Measurements from ENCODE around the gene IFNGR2.

Gene IFNGR2

DNA sequence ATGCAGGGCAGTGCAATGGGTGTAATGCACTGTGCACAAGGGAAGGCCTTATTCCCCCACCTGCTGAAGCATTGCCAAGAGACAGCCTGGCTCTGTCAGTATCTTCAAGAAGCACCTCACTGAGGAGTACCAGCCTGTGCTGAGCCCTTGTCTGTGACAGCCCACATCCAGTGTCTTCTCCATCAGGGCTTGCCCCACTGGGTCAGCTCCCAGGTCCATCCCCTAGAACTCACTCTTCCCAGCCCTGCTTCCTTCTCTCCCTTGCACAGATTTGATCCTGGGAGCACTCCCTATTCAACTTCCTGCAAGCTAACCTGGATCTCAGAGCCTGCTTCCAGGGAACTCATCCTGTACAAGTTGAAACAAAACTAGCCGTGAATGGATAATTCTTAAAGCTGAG is 33.6 kb upstream of the IFNGR2 start:
- Histone ChIP-seq H3K36me3 (ENCODE audit: control insufficient read depth in 2 of 2, insufficient read depth in 1 of 2, low read length in 2 of 2) (no peaks in the 10 kb centered on the region), H3K9me3 (ENCODE audit: control insufficient read depth, insufficient read depth, low read depth, low read length) (no peaks in the 10 kb centered on the region), H3K4me3 (ENCODE audit: low read depth, low read length) (no peak overlapping the region), H3K27ac (ENCODE audit: extremely low read depth, low read depth, low read length) (no peak overlapping the region), H3K4me1 (ENCODE audit: control insufficient read depth, insufficient read depth, low read length) (peaks cover 3% of the 10 kb centered on the region; the same call in 1 of the 2 replicates)
- CTCF ChIA-PET = interaction anchor here (0.7 to 3.3 kb wide), 3 partner anchors 8 to 453 kb away, joined by 3 to 38 read pairs (median 3); no protein-coding TSS in a partner anchor
- TF ChIP-seq ZNF560 (tag by site-specific recombination; IDR thresholded peaks at IDR 0.05; ENCODE audit: borderline replicate concordance) (no peak), ZNF37A (tag by site-specific recombination; IDR thresholded peaks at IDR 0.05) (no peak), ZNF621 (tag by site-specific recombination; IDR thresholded peaks at IDR 0.05) (no peak), TCF7L2 (IDR thresholded peaks at IDR 0.05; ENCODE audit: borderline replicate concordance, low read depth, low read length) (no peak), YY1 (tag by site-specific recombination; IDR thresholded peaks at IDR 0.05) (no peak), ZSCAN5A (tag by site-specific recombination; IDR thresholded peaks at IDR 0.05) (no peak), ZNF747 (tag by site-specific recombination; IDR thresholded peaks at IDR 0.05) (no peak), ZIC2 (tag by site-specific recombination; IDR thresholded peaks at IDR 0.05) (no peak), ZNF239 (tag by site-specific recombination; IDR thresholded peaks at IDR 0.05) (no peak), ZNF670 (tag by site-specific recombination; IDR thresholded peaks at IDR 0.05; ENCODE audit: low read depth) (no peak), EGR2 (tag by site-specific recombination; IDR thresholded peaks at IDR 0.05; ENCODE audit: low read depth) (no peak), ZNF354C (tag by site-specific recombination; IDR thresholded peaks at IDR 0.05; ENCODE audit: borderline replicate concordance, low read depth) (no peak), ZNF596 (tag by site-specific recombination; IDR thresholded peaks at IDR 0.05) (no peak), MYNN (tag by site-specific recombination; IDR thresholded peaks at IDR 0.05; ENCODE audit: borderline replicate concordance) (no peak)
- TF ChIP-seq, protein P1, sequence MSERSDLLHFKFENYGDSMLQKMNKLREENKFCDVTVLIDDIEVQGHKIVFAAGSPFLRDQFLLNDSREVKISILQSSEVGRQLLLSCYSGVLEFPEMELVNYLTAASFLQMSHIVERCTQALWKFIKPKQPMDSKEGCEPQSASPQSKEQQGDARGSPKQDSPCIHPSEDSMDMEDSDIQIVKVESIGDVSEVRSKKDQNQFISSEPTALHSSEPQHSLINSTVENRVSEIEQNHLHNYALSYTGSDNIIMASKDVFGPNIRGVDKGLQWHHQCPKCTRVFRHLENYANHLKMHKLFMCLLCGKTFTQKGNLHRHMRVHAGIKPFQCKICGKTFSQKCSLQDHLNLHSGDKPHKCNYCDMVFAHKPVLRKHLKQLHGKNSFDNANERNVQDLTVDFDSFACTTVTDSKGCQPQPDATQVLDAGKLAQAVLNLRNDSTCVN (tag by site-specific recombination; optimal IDR thresholded peaks at IDR 0.05) = no peak
- POLR2A ChIA-PET = no interaction called here

DNA sequence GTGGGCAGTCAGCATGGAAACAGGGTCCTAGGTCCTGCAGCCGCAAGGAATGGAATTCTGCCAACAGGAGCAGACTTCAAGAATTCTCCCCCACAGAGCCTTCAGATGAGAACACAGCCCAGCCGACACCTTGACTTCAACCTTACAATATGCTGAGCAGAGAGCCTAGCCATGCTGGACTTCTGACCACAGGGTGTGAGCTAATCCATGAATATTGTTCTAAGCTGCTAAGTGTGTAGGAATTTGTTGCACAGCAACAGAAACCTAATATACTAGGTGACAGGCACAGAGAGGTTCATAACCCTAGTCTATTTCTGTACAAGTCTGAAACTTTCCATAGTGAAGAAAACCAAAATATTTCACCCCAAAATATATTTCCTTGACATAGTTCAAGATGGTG is 32.9 kb upstream of the IFNGR2 start:
- H3K4me3 ChIP-seq (ENCODE audit: low read depth, low read length) = no peak overlapping the region

DNA sequence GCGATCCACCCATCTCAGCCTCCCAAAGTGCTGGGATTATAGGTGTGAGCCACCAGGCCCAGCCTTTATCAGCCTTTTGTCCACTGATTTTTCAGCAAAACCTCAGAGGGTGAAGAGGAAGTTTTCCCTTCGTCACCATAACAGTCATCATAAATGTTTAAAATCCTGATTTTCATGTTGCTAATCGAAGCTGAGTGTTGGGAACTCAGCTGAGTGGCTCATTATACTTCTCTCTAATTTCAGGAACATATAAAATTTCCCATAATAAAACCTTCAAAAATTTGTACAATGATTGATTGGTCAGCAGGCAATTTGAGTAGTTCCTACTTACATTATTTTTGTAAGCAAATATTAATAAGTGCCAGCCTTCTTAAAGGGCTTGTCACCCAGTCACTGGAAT is 31.8 kb upstream of the IFNGR2 start:
- POLR2A ChIA-PET = no interaction called here
- no peaks in the 10 kb centered on the region for H3K36me3 ChIP-seq (ENCODE audit: control insufficient read depth in 2 of 2, insufficient read depth in 1 of 2, low read length in 2 of 2)
- CTCF ChIA-PET = interaction anchor here (2.0 to 3.3 kb wide), 2 partner anchors 10 to 174 kb away, joined by 5 to 38 read pairs; no protein-coding TSS in a partner anchor
- no peaks in the 10 kb centered on the region for H3K9me3 ChIP-seq (ENCODE audit: control insufficient read depth, insufficient read depth, low read depth, low read length)
- H3K4me3 ChIP-seq (ENCODE audit: low read depth, low read length) = no peak overlapping the region
- no peak overlapping the region for H3K27ac ChIP-seq (ENCODE audit: extremely low read depth, low read depth, low read length)
- peaks cover 3% of the 10 kb centered on the region; the same call in 1 of the 2 replicates for H3K4me1 ChIP-seq (ENCODE audit: control insufficient read depth, insufficient read depth, low read length)
- TF ChIP-seq IKZF3 (tag by site-specific recombination; IDR thresholded peaks at IDR 0.05) (no peak), BCL11A (tag by site-specific recombination; IDR thresholded peaks at IDR 0.05; ENCODE audit: low read depth) (no peak), SP3 (tag by site-specific recombination; IDR thresholded peaks at IDR 0.05) (no peak), ZSCAN30 (tag by site-specific recombination; IDR thresholded peaks at IDR 0.05) (no peak), HOXD13 (CRISPR knock-in tag; IDR thresholded peaks at IDR 0.05; ENCODE audit: borderline replicate concordance) (no peak), ZNF155 (tag by site-specific recombination; IDR thresholded peaks at IDR 0.05) (no peak), ZNF302 (tag by site-specific recombination; IDR thresholded peaks at IDR 0.05; ENCODE audit: low read depth) (no peak)
- TF ChIP-seq, protein P1 (tag by site-specific recombination; optimal IDR thresholded peaks at IDR 0.05) = no peak

More for the DNA sequence above, 32.9 kb upstream of the IFNGR2 start:
- H3K27ac ChIP-seq (ENCODE audit: extremely low read depth, low read depth, low read length) = no peak overlapping the region
- no peaks in the 10 kb centered on the region for H3K36me3 ChIP-seq (ENCODE audit: control insufficient read depth in 2 of 2, insufficient read depth in 1 of 2, low read length in 2 of 2)
- H3K9me3 ChIP-seq (ENCODE audit: control insufficient read depth, insufficient read depth, low read depth, low read length) = no peaks in the 10 kb centered on the region
- H3K4me1 ChIP-seq (ENCODE audit: control insufficient read depth, insufficient read depth, low read length) = peaks cover 3% of the 10 kb centered on the region; the same call in 1 of the 2 replicates
- TF ChIP-seq ZNF707 (tag by site-specific recombination; IDR thresholded peaks at IDR 0.05) (no peak), ZNF544 (tag by site-specific recombination; IDR thresholded peaks at IDR 0.05) (no peak), ZNF792 (tag by site-specific recombination; IDR thresholded peaks at IDR 0.05) (no peak), ZNF777 (tag by site-specific recombination; IDR thresholded peaks at IDR 0.05; ENCODE audit: borderline replicate concordance) (no peak), ZBTB48 (tag by site-specific recombination; IDR thresholded peaks at IDR 0.05) (no peak)
- TF ChIP-seq, protein P2, sequence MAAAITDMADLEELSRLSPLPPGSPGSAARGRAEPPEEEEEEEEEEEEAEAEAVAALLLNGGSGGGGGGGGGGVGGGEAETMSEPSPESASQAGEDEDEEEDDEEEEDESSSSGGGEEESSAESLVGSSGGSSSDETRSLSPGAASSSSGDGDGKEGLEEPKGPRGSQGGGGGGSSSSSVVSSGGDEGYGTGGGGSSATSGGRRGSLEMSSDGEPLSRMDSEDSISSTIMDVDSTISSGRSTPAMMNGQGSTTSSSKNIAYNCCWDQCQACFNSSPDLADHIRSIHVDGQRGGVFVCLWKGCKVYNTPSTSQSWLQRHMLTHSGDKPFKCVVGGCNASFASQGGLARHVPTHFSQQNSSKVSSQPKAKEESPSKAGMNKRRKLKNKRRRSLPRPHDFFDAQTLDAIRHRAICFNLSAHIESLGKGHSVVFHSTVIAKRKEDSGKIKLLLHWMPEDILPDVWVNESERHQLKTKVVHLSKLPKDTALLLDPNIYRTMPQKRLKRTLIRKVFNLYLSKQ (tag by site-specific recombination; IDR thresholded peaks at IDR 0.05; ENCODE audit: borderline replicate concordance) = no peak
- ChIA-PET POLR2A (no interaction called here), CTCF (interaction anchor here (0.5 to 3.3 kb wide), 6 partner anchors 9 to 515 kb away, joined by 3 to 38 read pairs (median 3); no protein-coding TSS in a partner anchor)
